Gastroesophageal sphincter (tissue), 4 donors: ENCODE results near the gene SCARB1. TPM values are rescaled to one million over a fixed set of nuclear protein-coding genes. Genes with fewer than 3 reads are reported as not detected.

ENCODE experiments used
- ATAC-seq: fragments of 150-250 bp; one replicate; pipeline ENCODE4 v1.9.1; 2016; ENCODE audit warnings: mild to moderate bottlenecking, moderate library complexity
- H3K27ac ChIP-seq, 4 donors: fragments of 200-600 bp; sonication (generic) in 3 of 4; 1 replicate in 3 of 4; 2 replicates in 1 of 4; pipeline ENCODE4 v1.5.1; 2016 to 2019
- H3K27me3 ChIP-seq: fragments of 200-600 bp; sonication (generic); one replicate; pipeline ENCODE4 v1.5.1; 2019
- H3K36me3 ChIP-seq, 2 donors: fragments of 200-600 bp; sonication (generic); one replicate each; pipeline ENCODE4 v1.5.1; 2019; ENCODE audit warnings: control low read depth in 1 of 2
- H3K4me1 ChIP-seq, 3 donors: fragments of 200-600 bp; sonication (generic); 1 replicate in 2 of 3; 2 replicates in 1 of 3; pipeline ENCODE4 v1.5.1; 2016 to 2019; ENCODE audit warnings: control low read depth in 2 of 3
- H3K4me3 ChIP-seq, 2 donors: fragments of 200-600 bp; sonication (generic); one replicate each; pipeline ENCODE4 v1.5.1; 2019; ENCODE audit warnings: mild to moderate bottlenecking in 1 of 2, moderate library complexity in 1 of 2
- H3K9me3 ChIP-seq, 3 donors: fragments of 200-600 bp; sonication (generic); one replicate each; pipeline ENCODE4 v1.5.1; 2017 to 2019; ENCODE audit warnings: control low read depth in 2 of 3
- CTCF ChIP-seq, 4 experiments: fragments of 200-600 bp in 2 of 4; fragments of 450-650 bp in 2 of 4; sonication (generic) in 1 of 4; IDR thresholded peaks; one replicate each; pipeline ENCODE4 v1.5.1; 2017 to 2019; ENCODE audit warnings: antibody characterized with exemption in 4 of 4, mild to moderate bottlenecking in 2 of 4, moderate library complexity in 2 of 4
- EP300 ChIP-seq: sonication (generic); formaldehyde crosslinking; IDR thresholded peaks from one replicate; pipeline ENCODE4 v1.6.1; 2017; ENCODE audit warnings: antibody characterized with exemption, mild to moderate bottlenecking
- POLR2A ChIP-seq, 2 donors: fragments of 450-650 bp; IDR thresholded peaks; one replicate each; pipeline ENCODE4 v1.6.1; 2017; ENCODE audit warnings: antibody characterized with exemption in 2 of 2, mild to moderate bottlenecking in 2 of 2, moderate library complexity in 1 of 2
- POLR2AphosphoS5 ChIP-seq: sonication (generic); formaldehyde crosslinking; IDR thresholded peaks from one replicate; pipeline ENCODE4 v1.6.1; 2017; ENCODE audit warnings: antibody characterized with exemption
- WGBS, 2 donors: methylation state at CpG; one replicate each; pipeline ENCODE4 v1.1.5; 2018; ENCODE audit warnings: low coverage in 1 of 2; 5-methylcytosine and 5-hydroxymethylcytosine counted together
- total RNA-seq, 4 donors: library from RNA; depleted of rRNA; stranded (reverse); fragments of >200 nt; gene quantifications; one replicate each; pipeline ENCODE4 v1.1.0, GENCODE V29; 2016

The SCARB1 gene
- total RNA-seq, 4 donors from 2014 or later: 6.8 to 13.9 (median 11.5) TPM

GRCh38 chr12:124765581-124766489 lies 97.8 kb downstream of the SCARB1 start:
- TF ChIP-seq CTCF (IDR thresholded peaks at IDR 0.05): no peak
- TF ChIP-seq EP300: no peak
- peak; percentile 55 for TF ChIP-seq POLR2AphosphoS5
- peaks cover 6 to 65% (median 34%) of the 10 kb centered on the region in 3 donors for H3K4me1 ChIP-seq
- H3K27me3 ChIP-seq: no peaks in the 10 kb centered on the region
- H3K4me3 ChIP-seq: no peak overlapping the region
- H3K27ac ChIP-seq: peak overlapping the region; percentile 77 to 88 (median 85)
- WGBS, 2 donors: 42 to 50% methylated on average over 8 of the region's 9 CpGs
- peak; percentile 19 for ATAC-seq
- no peaks in the 10 kb centered on the region for H3K36me3 ChIP-seq
- peaks cover 0 to 10% (median 0%) of the 10 kb centered on the region in 3 donors for H3K9me3 ChIP-seq

- peaks cover 6 to 73% (median 34%) of the 10 kb centered on the region in 3 donors for H3K4me1 ChIP-seq
These were observed 98.6 kb downstream of the SCARB1 start for GRCh38 chr12:124764870-124765580.

GRCh38 chr12:124764451-124764850 lies 99.2 kb downstream of the SCARB1 start:
- peak; percentile 42 to 94 (median 78) for TF ChIP-seq CTCF (IDR thresholded peaks at IDR 0.05)
- no peak for TF ChIP-seq POLR2AphosphoS5
- no peak for ATAC-seq
- Histone ChIP-seq H3K9me3 (peaks cover 0 to 10% (median 0%) of the 10 kb centered on the region in 3 donors), H3K36me3 (no peaks in the 10 kb centered on the region), H3K4me1 (peaks cover 6 to 79% (median 34%) of the 10 kb centered on the region in 3 donors), H3K4me3 (no peak overlapping the region), H3K27ac (peak overlapping the region; percentile 77 to 88 (median 85)), H3K27me3 (no peaks in the 10 kb centered on the region)
- 33 to 57% methylated on average over 2 to 3 of the region's 3 CpGs for WGBS, 2 donors

More at GRCh38 chr12:124764870-124765580, 98.6 kb downstream of the SCARB1 start:
- peak; percentile 74 for ATAC-seq
- Histone ChIP-seq H3K27ac (peak overlapping the region; percentile 77 to 88 (median 85)), H3K27me3 (no peaks in the 10 kb centered on the region), H3K36me3 (no peaks in the 10 kb centered on the region), H3K4me3 (no peak overlapping the region), H3K9me3 (peaks cover 0 to 10% (median 0%) of the 10 kb centered on the region in 3 donors)
- WGBS, 2 donors: 13 to 17% methylated on average over 1 to 2 of the region's 2 CpGs
- TF ChIP-seq POLR2AphosphoS5: peak; percentile 72
- no peak for TF ChIP-seq POLR2A (IDR thresholded peaks at IDR 0.05)
- no peak for TF ChIP-seq CTCF (IDR thresholded peaks at IDR 0.05)

DNA sequence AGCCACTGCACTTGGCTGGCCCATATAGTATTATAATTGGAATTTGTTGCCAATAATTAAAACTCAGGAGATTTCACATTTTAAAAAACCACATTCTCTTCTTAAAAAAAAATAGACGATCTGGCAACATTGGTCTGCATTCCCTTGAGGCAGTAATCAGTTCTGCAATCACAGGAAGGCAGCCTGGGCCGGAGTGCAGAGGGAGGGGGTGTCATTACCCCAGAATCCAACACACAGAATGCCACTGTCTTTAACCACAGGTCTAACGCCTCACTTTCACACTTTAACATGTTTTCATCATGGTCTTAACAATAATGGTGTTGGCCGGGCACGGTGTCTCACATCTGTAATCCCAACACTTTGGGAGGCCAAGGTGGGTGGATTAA lies 100.1 kb downstream of the SCARB1 start:
- Histone ChIP-seq H3K4me1 (peaks cover 6 to 88% (median 39%) of the 10 kb centered on the region in 3 donors), H3K27me3 (no peaks in the 10 kb centered on the region), H3K4me3 (no peak overlapping the region), H3K36me3 (no peaks in the 10 kb centered on the region), H3K9me3 (peaks cover 0 to 10% (median 0%) of the 10 kb centered on the region in 3 donors), H3K27ac (peak overlapping the region in 3 of 4 donors; percentile 85 to 88 (median 85))
- TF ChIP-seq CTCF (IDR thresholded peaks at IDR 0.05) (no peak), EP300 (no peak), POLR2AphosphoS5 (no peak), POLR2A (IDR thresholded peaks at IDR 0.05) (no peak)
- 65 to 76% methylated on average over 2 to 3 of the region's 5 CpGs for WGBS, 2 donors
- no peak for ATAC-seq
